ENCODE data around the gene CEPT1.
A peak's percentile ranks its signal among the peaks of the same experiment; 100 is the strongest.

CEPT1 gene

GRCh38 chr1:111219557-111220286 is 79.7 kb downstream of the CEPT1 start:
- TF ChIP-seq CTCF (IDR thresholded peaks at IDR 0.05; ENCODE audit: insufficient read depth, low read length, missing control alignments) = no peak
- CTCF ChIA-PET = interaction anchor here (0.9 to 8.2 kb wide), 5 partner anchors 9 to 181 kb away, joined by 3 to 117 read pairs (median 13); partner anchors contain the start of gene CHI3L2
- POLR2A ChIA-PET = no interaction called here
- no peak overlapping the region for H3K4me3 ChIP-seq (ENCODE audit: low read depth, low read length)
- no peak for DNase-seq (ENCODE audit: low read depth, low spot score)

GRCh38 chr1:111220302-111220890 is 80.4 kb downstream of the CEPT1 start:
- no peak for TF ChIP-seq CTCF (IDR thresholded peaks at IDR 0.05; ENCODE audit: insufficient read depth, low read length, missing control alignments)
- no peak for DNase-seq (ENCODE audit: low read depth, low spot score)
- ChIA-PET CTCF (interaction anchor here (1.0 to 8.2 kb wide), 6 partner anchors 8 to 189 kb away, joined by 3 to 117 read pairs (median 10); partner anchors contain the start of gene CHI3L2), POLR2A (no interaction called here)
- H3K4me3 ChIP-seq (ENCODE audit: low read depth, low read length) = no peak overlapping the region

GRCh38 chr1:111221276-111221632 is 81.2 kb downstream of the CEPT1 start:
- POLR2A ChIA-PET = no interaction called here
- H3K4me3 ChIP-seq (ENCODE audit: low read depth, low read length) = no peak overlapping the region
- CTCF ChIA-PET = interaction anchor here (1.0 to 8.2 kb wide), 8 partner anchors 12 to 190 kb away, joined by 3 to 117 read pairs (median 3); no protein-coding TSS in a partner anchor

GRCh38 chr1:111221633-111222291 is 81.7 kb downstream of the CEPT1 start:
- no peak for TF ChIP-seq CTCF (IDR thresholded peaks at IDR 0.05; ENCODE audit: insufficient read depth, low read length, missing control alignments)
- DNase-seq (ENCODE audit: low read depth, low spot score) = no peak
- CTCF ChIA-PET = interaction anchor here (1.0 to 8.2 kb wide), 8 partner anchors 13 to 191 kb away, joined by 3 to 117 read pairs (median 3); no protein-coding TSS in a partner anchor
- H3K4me3 ChIP-seq (ENCODE audit: low read depth, low read length) = no peak overlapping the region
- POLR2A ChIA-PET = no interaction called here

More at GRCh38 chr1:111221276-111221632, 81.2 kb downstream of the CEPT1 start:
- no peak for TF ChIP-seq CTCF (IDR thresholded peaks at IDR 0.05; ENCODE audit: insufficient read depth, low read length, missing control alignments)
- DNase-seq (ENCODE audit: low read depth, low spot score) = no peak

GRCh38 chr1:111222308-111223125 is 82.5 kb downstream of the CEPT1 start:
- POLR2A ChIA-PET = no interaction called here
- DNase-seq (ENCODE audit: low read depth, low spot score) = no peak
- peak; percentile 99 for TF ChIP-seq CTCF (IDR thresholded peaks at IDR 0.05; ENCODE audit: insufficient read depth, low read length, missing control alignments)
- CTCF ChIA-PET = interaction anchor here (0.7 to 8.2 kb wide), 43 partner anchors 8 to 573 kb away, joined by 3 to 117 read pairs (median 4); no protein-coding TSS in a partner anchor
- H3K4me3 ChIP-seq (ENCODE audit: low read depth, low read length) = no peak overlapping the region
